HG03064 (cell line): ENCODE measurements around the gene PTCH2.
"Not testable (repeated sequence)": the region's sequence is repeated elsewhere in the genome, so short reads cannot be mapped to it uniquely, and the experiment has no call there.

ENCODE experiments used
- ATAC-seq: cut with Tn5 transposase; IDR thresholded peaks from one replicate; pipeline ENCODE4 v1.9.1; 2021; ENCODE audit warnings: low read depth; ENCODE audit not compliant: unreplicated experiment

Gene PTCH2

GRCh38 chr1:44805311-44806024, 37.6 kb downstream of the PTCH2 start:
- no peak for ATAC-seq

GRCh38 chr1:44803312-44804095, 39.5 kb downstream of the PTCH2 start:
- no peak for ATAC-seq

GRCh38 chr1:44803062-44803311, 40.1 kb downstream of the PTCH2 start:
- no peak for ATAC-seq

- ATAC-seq, result no peak
Measured at GRCh38 chr1:44802306-44803061, 40.6 kb downstream of the PTCH2 start.

GRCh38 chr1:44801491-44802305, 41.4 kb downstream of the PTCH2 start:
- ATAC-seq, result no peak

- peak; percentile 82 for ATAC-seq
Measured at GRCh38 chr1:44799770-44800584, 43.1 kb downstream of the PTCH2 start, which contains the start of gene PLK3. Gene PLK3, plus strand, starts transcription at chr1:44800377. Its CDS starts 87 bp downstream, at chr1:44800464.

- no peak for ATAC-seq
Measured at GRCh38 chr1:44798481-44799365, 44.3 kb downstream of the PTCH2 start.

GRCh38 chr1:44797886-44798285, 45.2 kb downstream of the PTCH2 start:
- ATAC-seq, result not testable (repeated sequence)

GRCh38 chr1:44792736-44793502, 50.1 kb downstream of the PTCH2 start:
- no peak for ATAC-seq

- ATAC-seq, result no peak
Measured at GRCh38 chr1:44790968-44791801, 51.9 kb downstream of the PTCH2 start.

- no peak for ATAC-seq
Measured at GRCh38 chr1:44788120-44788860, 54.8 kb downstream of the PTCH2 start, which contains the start of gene BEST4. Gene BEST4, minus strand, starts transcription at chr1:44788170. Its CDS starts 465 bp downstream, at chr1:44787705.

GRCh38 chr1:44787506-44787905, 55.5 kb downstream of the PTCH2 start:
- ATAC-seq, result no peak

GRCh38 chr1:44786841-44787426, 56.1 kb downstream of the PTCH2 start:
- no peak for ATAC-seq

GRCh38 chr1:44786138-44786840, 56.8 kb downstream of the PTCH2 start:
- no peak for ATAC-seq

GRCh38 chr1:44785501-44786137, 57.4 kb downstream of the PTCH2 start:
- no peak for ATAC-seq
